ENCODE results near the gene ZNF521. TPM values are rescaled to one million over a fixed set of nuclear protein-coding genes. Genes with fewer than 3 reads are reported as not detected.
A peak's percentile ranks its signal among the peaks of the same experiment; 100 is the strongest.

The ZNF521 gene
- total RNA-seq, 2 donors from 2014 or later, result 3.8 to 5.3 TPM

DNA sequence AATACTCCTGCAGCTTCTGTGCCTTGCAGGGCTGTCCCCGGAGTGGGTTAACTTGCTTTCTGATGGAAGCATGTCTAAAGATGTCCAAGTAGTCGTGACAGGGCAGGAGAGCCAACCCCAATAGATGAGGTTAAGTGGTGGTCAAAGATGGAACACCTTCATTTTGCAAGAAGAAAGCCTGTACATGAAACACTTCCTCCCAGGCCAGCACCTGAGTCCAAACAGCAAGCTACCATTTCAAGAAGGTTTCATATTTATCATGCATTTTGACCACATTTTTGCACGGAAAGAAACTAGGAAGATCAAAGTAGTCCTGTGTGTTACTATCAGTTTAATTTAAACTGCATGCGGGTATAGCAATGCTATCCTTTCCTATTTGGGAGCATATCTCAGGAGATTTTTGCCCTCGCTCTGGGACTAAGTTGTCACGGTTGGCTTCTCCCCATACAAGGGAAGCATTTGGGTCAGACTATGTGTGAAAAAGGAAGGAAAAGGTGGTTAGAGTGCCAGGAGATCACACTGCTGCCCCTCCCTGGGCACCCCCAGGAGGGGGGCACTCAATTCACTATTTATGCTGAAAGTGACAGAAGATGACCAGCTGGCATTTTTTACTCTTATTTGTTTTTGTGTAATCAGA, 187.6 kb downstream of the ZNF521 start:
- no peak overlapping the region for H3K27ac ChIP-seq
- H3K9me3 ChIP-seq, result no peaks in the 10 kb centered on the region
- TF ChIP-seq, protein P1, sequence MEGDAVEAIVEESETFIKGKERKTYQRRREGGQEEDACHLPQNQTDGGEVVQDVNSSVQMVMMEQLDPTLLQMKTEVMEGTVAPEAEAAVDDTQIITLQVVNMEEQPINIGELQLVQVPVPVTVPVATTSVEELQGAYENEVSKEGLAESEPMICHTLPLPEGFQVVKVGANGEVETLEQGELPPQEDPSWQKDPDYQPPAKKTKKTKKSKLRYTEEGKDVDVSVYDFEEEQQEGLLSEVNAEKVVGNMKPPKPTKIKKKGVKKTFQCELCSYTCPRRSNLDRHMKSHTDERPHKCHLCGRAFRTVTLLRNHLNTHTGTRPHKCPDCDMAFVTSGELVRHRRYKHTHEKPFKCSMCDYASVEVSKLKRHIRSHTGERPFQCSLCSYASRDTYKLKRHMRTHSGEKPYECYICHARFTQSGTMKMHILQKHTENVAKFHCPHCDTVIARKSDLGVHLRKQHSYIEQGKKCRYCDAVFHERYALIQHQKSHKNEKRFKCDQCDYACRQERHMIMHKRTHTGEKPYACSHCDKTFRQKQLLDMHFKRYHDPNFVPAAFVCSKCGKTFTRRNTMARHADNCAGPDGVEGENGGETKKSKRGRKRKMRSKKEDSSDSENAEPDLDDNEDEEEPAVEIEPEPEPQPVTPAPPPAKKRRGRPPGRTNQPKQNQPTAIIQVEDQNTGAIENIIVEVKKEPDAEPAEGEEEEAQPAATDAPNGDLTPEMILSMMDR (IDR thresholded peaks at IDR 0.05), result no peak

GRCh38 chr18:25153426-25153825, 198.5 kb downstream of the ZNF521 start:
- no peak for DNase-seq
- H3K27me3 ChIP-seq, result no peaks in the 10 kb centered on the region

More for the DNA sequence above, 187.6 kb downstream of the ZNF521 start:
- Histone ChIP-seq H3K4me3 (peak overlapping the region; percentile 11), H3K9ac (ENCODE audit: low read depth in 2 of 2, low read length in 2 of 2) (no peak overlapping the region), H3K27me3 (no peaks in the 10 kb centered on the region), H3K36me3 (no peaks in the 10 kb centered on the region), H3K4me1 (no peaks in the 10 kb centered on the region)
- DNase-seq, result no peak
- intact Hi-C loops (cut with DNase I), result no loop called here

GRCh38 chr18:25147877-25148488, 204.0 kb downstream of the ZNF521 start:
- no peaks in the 10 kb centered on the region for H3K27me3 ChIP-seq
- no peak overlapping the region for H3K4me3 ChIP-seq
- intact Hi-C loops (cut with DNase I), result no loop called here
- H3K27ac ChIP-seq, result no peak overlapping the region
- TF ChIP-seq, protein P1 (IDR thresholded peaks at IDR 0.05), result no peak
- H3K9me3 ChIP-seq, result no peaks in the 10 kb centered on the region
- H3K36me3 ChIP-seq, result no peaks in the 10 kb centered on the region
- H3K9ac ChIP-seq (ENCODE audit: low read depth in 2 of 2, low read length in 2 of 2), result no peak overlapping the region
- H3K4me1 ChIP-seq, result no peaks in the 10 kb centered on the region
- DNase-seq, result no peak

More at GRCh38 chr18:25153426-25153825, 198.5 kb downstream of the ZNF521 start:
- Histone ChIP-seq H3K36me3 (no peaks in the 10 kb centered on the region), H3K4me1 (no peaks in the 10 kb centered on the region), H3K9me3 (no peaks in the 10 kb centered on the region), H3K4me3 (no peak overlapping the region), H3K9ac (ENCODE audit: low read depth in 2 of 2, low read length in 2 of 2) (no peak overlapping the region), H3K27ac (no peak overlapping the region)
- TF ChIP-seq, protein P1 (IDR thresholded peaks at IDR 0.05), result no peak
- intact Hi-C loops (cut with DNase I), result no loop called here

DNA sequence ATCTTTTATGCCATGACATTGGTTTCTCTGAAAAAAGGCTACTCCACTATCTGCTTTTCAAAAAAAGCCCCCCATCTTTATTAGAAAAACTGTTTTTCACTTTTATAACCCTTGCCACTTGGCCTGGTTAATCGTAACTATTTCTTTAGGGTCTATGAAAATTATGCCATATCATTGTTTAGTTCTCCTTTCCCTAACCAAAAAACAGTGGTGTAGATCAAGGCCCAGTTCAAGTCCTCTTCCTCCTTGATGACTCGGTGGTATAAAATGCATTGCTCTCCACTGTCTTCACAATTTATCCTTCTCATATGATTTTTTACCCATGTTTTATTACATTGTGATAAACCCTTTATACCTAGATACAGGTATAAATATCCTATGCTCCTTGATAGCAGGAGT, 205.5 kb downstream of the ZNF521 start:
- TF ChIP-seq, protein P1 (IDR thresholded peaks at IDR 0.05), result no peak

DNA sequence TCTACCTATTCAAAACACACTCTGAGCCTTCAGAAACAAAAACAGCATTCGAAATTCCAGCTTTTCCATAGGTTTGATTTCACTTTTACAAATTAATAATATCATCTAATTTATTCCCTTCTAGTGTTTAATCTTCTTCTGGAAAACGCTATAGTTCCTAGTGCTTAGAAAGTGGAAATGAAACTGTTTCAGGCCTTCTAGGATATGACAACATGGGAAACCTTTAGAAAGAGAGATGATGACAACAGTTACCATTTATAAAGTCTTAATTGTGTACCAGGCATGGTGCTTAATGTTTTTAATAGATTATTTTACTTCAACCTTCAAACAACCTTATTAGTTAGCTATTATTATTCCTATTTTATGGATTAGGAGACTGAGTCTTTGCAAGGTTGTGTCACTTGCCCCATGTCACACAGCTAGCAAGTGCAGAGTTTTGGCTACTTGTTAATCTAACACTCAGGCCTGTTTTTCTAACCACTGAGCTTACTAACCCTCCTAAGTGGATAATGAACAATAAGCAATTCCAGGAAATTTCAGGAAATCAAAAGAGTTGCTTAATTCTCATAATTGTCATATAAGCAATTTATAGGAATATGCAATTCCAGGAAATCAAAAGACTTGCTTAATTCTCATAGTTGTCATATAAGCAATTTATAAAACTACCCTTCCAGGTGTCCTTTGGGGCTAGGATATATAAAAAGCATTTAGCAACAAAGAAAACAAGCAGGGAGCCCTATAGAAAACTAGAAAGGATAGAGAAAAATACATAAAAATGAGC, 206.0 kb downstream of the ZNF521 start:
- intact Hi-C loops (cut with DNase I), result no loop called here
- Histone ChIP-seq H3K4me3 (no peak overlapping the region), H3K9ac (ENCODE audit: low read depth in 2 of 2, low read length in 2 of 2) (no peak overlapping the region), H3K36me3 (no peaks in the 10 kb centered on the region), H3K4me1 (no peaks in the 10 kb centered on the region), H3K9me3 (no peaks in the 10 kb centered on the region), H3K27me3 (no peaks in the 10 kb centered on the region), H3K27ac (no peak overlapping the region)
- DNase-seq, result no peak
- TF ChIP-seq, protein P1 (IDR thresholded peaks at IDR 0.05), result no peak

More for the DNA sequence above, 205.5 kb downstream of the ZNF521 start:
- no peak for DNase-seq
- Histone ChIP-seq H3K27me3 (no peaks in the 10 kb centered on the region), H3K9me3 (no peaks in the 10 kb centered on the region), H3K27ac (no peak overlapping the region), H3K4me3 (no peak overlapping the region), H3K9ac (ENCODE audit: low read depth in 2 of 2, low read length in 2 of 2) (no peak overlapping the region), H3K4me1 (no peaks in the 10 kb centered on the region), H3K36me3 (no peaks in the 10 kb centered on the region)
- intact Hi-C loops (cut with DNase I), result no loop called here

Measured in colonic mucosa (tissue), 4 donors.